ENCODE results near the gene MAGEB3.
"Not testable (repeated sequence)": the region's sequence is repeated elsewhere in the genome, so short reads cannot be mapped to it uniquely, and the experiment has no call there.

Gene MAGEB3

GRCh38 chrX:30230395-30230794 is at the start of gene MAGEB3:
Gene MAGEB3, plus strand, starts transcription at chrX:30230657. Its CDS starts 5,268 bp downstream, at chrX:30235925.
- H3K4me3 ChIP-seq (ENCODE audit: low read depth, low read length), result no peak within 1 kb of the TSS
- DNase-seq (ENCODE audit: low read depth), result no peak

GRCh38 chrX:30181353-30181752 is 49.1 kb upstream of the MAGEB3 start:
- DNase-seq (ENCODE audit: low read depth), result no peak
- no peak overlapping the region for H3K4me3 ChIP-seq (ENCODE audit: low read depth, low read length)

- H3K4me3 ChIP-seq (ENCODE audit: low read depth, low read length), result no peak overlapping the region
- DNase-seq (ENCODE audit: low read depth), result no peak
These were observed 46.9 kb upstream of the MAGEB3 start for GRCh38 chrX:30183554-30183953.

GRCh38 chrX:30190426-30190825 is 40.0 kb upstream of the MAGEB3 start:
- no peak for DNase-seq (ENCODE audit: low read depth)
- no peak overlapping the region for H3K4me3 ChIP-seq (ENCODE audit: low read depth, low read length)

GRCh38 chrX:30193910-30194309 is 36.5 kb upstream of the MAGEB3 start:
- H3K4me3 ChIP-seq (ENCODE audit: low read depth, low read length); DNase-seq (ENCODE audit: low read depth): not testable (repeated sequence)

GRCh38 chrX:30196322-30196721 is 34.1 kb upstream of the MAGEB3 start:
- no peak for DNase-seq (ENCODE audit: low read depth)
- H3K4me3 ChIP-seq (ENCODE audit: low read depth, low read length), result no peak overlapping the region

- H3K4me3 ChIP-seq (ENCODE audit: low read depth, low read length), result no peak overlapping the region
- DNase-seq (ENCODE audit: low read depth), result no peak
These were observed 18.3 kb upstream of the MAGEB3 start for GRCh38 chrX:30212172-30212571.

GRCh38 chrX:30215357-30215843 is 15.1 kb upstream of the MAGEB3 start, which contains the start of gene MAGEB2:
Gene MAGEB2, plus strand, starts transcription at chrX:30215563. Its CDS starts 3,018 bp downstream, at chrX:30218581.
- H3K4me3 ChIP-seq (ENCODE audit: low read depth, low read length), result no peak within 1 kb of the TSS
- no peak for DNase-seq (ENCODE audit: low read depth)

GRCh38 chrX:30217465-30217864 is 13.0 kb upstream of the MAGEB3 start:
- H3K4me3 ChIP-seq (ENCODE audit: low read depth, low read length), result no peak overlapping the region
- DNase-seq (ENCODE audit: low read depth), result no peak

- no peak for DNase-seq (ENCODE audit: low read depth)
- no peak overlapping the region for H3K4me3 ChIP-seq (ENCODE audit: low read depth, low read length)
These were observed 11.1 kb upstream of the MAGEB3 start for GRCh38 chrX:30219372-30219771.

- no peak overlapping the region for H3K4me3 ChIP-seq (ENCODE audit: low read depth, low read length)
- DNase-seq (ENCODE audit: low read depth), result no peak
These were observed 9.8 kb upstream of the MAGEB3 start for GRCh38 chrX:30220661-30221060.

- no peak for DNase-seq (ENCODE audit: low read depth)
- no peak overlapping the region for H3K4me3 ChIP-seq (ENCODE audit: low read depth, low read length)
These were observed 5.9 kb upstream of the MAGEB3 start for GRCh38 chrX:30224536-30224935.

- DNase-seq (ENCODE audit: low read depth), result no peak
These were observed 1.9 kb upstream of the MAGEB3 start for GRCh38 chrX:30228526-30228925.

GRCh38 chrX:30241724-30242415 is 11.4 kb downstream of the MAGEB3 start, which contains the start of gene MAGEB4:
Gene MAGEB4, plus strand, starts transcription at chrX:30242000. Its CDS starts 136 bp downstream, at chrX:30242136.
- no peak for DNase-seq (ENCODE audit: low read depth)
- H3K4me3 ChIP-seq (ENCODE audit: low read depth, low read length), result no peak within 1 kb of the TSS

More at GRCh38 chrX:30228526-30228925, 1.9 kb upstream of the MAGEB3 start:
- H3K4me3 ChIP-seq (ENCODE audit: low read depth, low read length), result no peak overlapping the region

- DNase-seq (ENCODE audit: low read depth), result no peak
- H3K4me3 ChIP-seq (ENCODE audit: low read depth, low read length), result no peak within 1 kb of the TSS
These were observed 16.5 kb downstream of the MAGEB3 start, which contains the start of gene MAGEB1 for GRCh38 chrX:30246769-30247489. Gene MAGEB1, plus strand, starts transcription at chrX:30247146. Its CDS starts 3,348 bp downstream, at chrX:30250494.

- no peak for DNase-seq (ENCODE audit: low read depth)
- no peak overlapping the region for H3K4me3 ChIP-seq (ENCODE audit: low read depth, low read length)
These were observed 18.4 kb downstream of the MAGEB3 start for GRCh38 chrX:30248854-30249253.

GRCh38 chrX:30253257-30253656 is 22.8 kb downstream of the MAGEB3 start:
- no peak overlapping the region for H3K4me3 ChIP-seq (ENCODE audit: low read depth, low read length)
- no peak for DNase-seq (ENCODE audit: low read depth)

- no peak overlapping the region for H3K4me3 ChIP-seq (ENCODE audit: low read depth, low read length)
- DNase-seq (ENCODE audit: low read depth), result no peak
These were observed 29.5 kb downstream of the MAGEB3 start for GRCh38 chrX:30259927-30260326.

- no peak for DNase-seq (ENCODE audit: low read depth)
- no peak overlapping the region for H3K4me3 ChIP-seq (ENCODE audit: low read depth, low read length)
These were observed 30.6 kb downstream of the MAGEB3 start for GRCh38 chrX:30261012-30261411.

GRCh38 chrX:30262763-30263162 is 32.3 kb downstream of the MAGEB3 start:
- no peak for DNase-seq (ENCODE audit: low read depth)
- H3K4me3 ChIP-seq (ENCODE audit: low read depth, low read length), result no peak overlapping the region
